Esophagus squamous epithelium (tissue), 5 donors: ENCODE measurements around the gene MRM3. TPM values are rescaled to one million over a fixed set of nuclear protein-coding genes. Genes with fewer than 3 reads are reported as not detected.
"Not testable (repeated sequence)": the region's sequence is repeated elsewhere in the genome, so short reads cannot be mapped to it uniquely, and the experiment has no call there.

Source experiments
- DNase-seq: peaks from one replicate; lab custom pipeline; 2025; lab: John Stamatoyannopoulos, UW
- H3K27ac ChIP-seq, 4 donors: fragments of 200-600 bp; sonication (generic); one replicate each; pipeline ENCODE4 v1.5.1; 2016 to 2019; ENCODE audit warnings: mild to moderate bottlenecking in 1 of 4
- H3K27me3 ChIP-seq, 4 donors: fragments of 200-600 bp; sonication (generic); 1 replicate in 3 of 4; 2 replicates in 1 of 4; pipeline versions ENCODE4 v1.5.1 to v1.6.0; 2017 to 2021; ENCODE audit warnings: antibody characterized with exemption in 1 of 4
- H3K36me3 ChIP-seq, 3 donors: fragments of 200-600 bp; sonication (generic); one replicate each; pipeline ENCODE4 v1.5.1; 2016 to 2019
- H3K4me1 ChIP-seq, 3 donors: fragments of 200-600 bp; sonication (generic); one replicate each; pipeline ENCODE4 v1.5.1; 2017 to 2019
- H3K4me3 ChIP-seq, 4 donors: fragments of 200-600 bp; sonication (generic); 1 replicate in 3 of 4; 2 replicates in 1 of 4; pipeline ENCODE4 v1.5.1; 2016 to 2019; ENCODE audit warnings: mild to moderate bottlenecking in 2 of 4, moderate library complexity in 1 of 4
- H3K9me3 ChIP-seq, 3 donors: fragments of 200-600 bp; sonication (generic); one replicate each; pipeline ENCODE4 v1.5.1; 2016 to 2019
- CTCF ChIP-seq, 6 experiments: fragments of 450-650 bp in 4 of 6; fragments of 200-600 bp in 2 of 6; sonication (generic) in 2 of 6; IDR thresholded peaks; one replicate each; pipeline ENCODE4 v1.5.1; 2016 to 2019; ENCODE audit warnings: antibody characterized with exemption in 6 of 6, mild to moderate bottlenecking in 4 of 6, moderate library complexity in 4 of 6
- POLR2A ChIP-seq, 4 donors: fragments of 450-650 bp; IDR thresholded peaks; one replicate each; pipeline ENCODE4 v1.6.1; 2017; ENCODE audit warnings: antibody characterized with exemption in 4 of 4, mild to moderate bottlenecking in 4 of 4, moderate library complexity in 3 of 4
- WGBS, 2 donors: methylation state at CpG; one replicate each; pipeline ENCODE4 v1.1.5; 2018; 5-methylcytosine and 5-hydroxymethylcytosine counted together
- intact Hi-C: fragments of 100-400 bp; cut with DNase I; formaldehyde crosslinking; loops from one replicate; pipeline ENCODE4 v1.15.0; 2022
- total RNA-seq, 4 donors: library from RNA; depleted of rRNA; stranded (reverse); fragments of >200 nt; gene quantifications; one replicate each; pipeline ENCODE4 v1.1.0, GENCODE V29; 2016
- donor health status: DM: yes; HTN: yes; CAD: no.

MRM3 gene
- total RNA-seq, 4 donors from 2014 or later = 15.7 to 25.7 (median 18.7) TPM

DNA sequence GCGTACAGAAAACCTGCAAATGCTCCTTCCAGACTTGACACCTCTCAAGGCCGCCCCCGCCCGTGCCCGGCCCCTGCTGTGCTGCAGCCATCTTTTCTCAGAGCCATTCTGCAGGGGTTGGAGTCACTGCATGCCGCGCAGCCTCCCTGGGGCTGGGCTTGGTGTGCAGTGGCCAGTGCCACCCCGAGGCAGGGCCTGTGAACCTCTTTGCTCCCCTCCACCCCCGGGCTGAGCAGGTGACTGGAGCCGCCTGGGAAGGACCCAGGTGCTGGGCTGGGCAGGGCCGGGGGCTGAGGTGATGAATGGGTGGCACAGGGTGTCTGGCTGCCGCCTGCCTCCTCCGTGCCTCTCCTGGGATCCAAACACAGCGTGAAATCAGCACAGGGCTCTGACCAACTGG is 20.3 kb downstream of the MRM3 start:
- TF ChIP-seq POLR2A (IDR thresholded peaks at IDR 0.05) (no peak), CTCF (IDR thresholded peaks at IDR 0.05) (no peak)
- 96 to 100% methylated on average over 4 to 5 of the region's 14 CpGs for WGBS, 2 donors
- peaks cover 0 to 82% (median 5%) of the 10 kb centered on the region in 3 donors for H3K36me3 ChIP-seq
- DNase-seq = no peak
- no peaks in the 10 kb centered on the region for H3K27me3 ChIP-seq
- H3K27ac ChIP-seq = no peak overlapping the region
- no peaks in the 10 kb centered on the region for H3K9me3 ChIP-seq
- H3K4me1 ChIP-seq = no peaks in the 10 kb centered on the region
- intact Hi-C loops = no loop called here
- H3K4me3 ChIP-seq = no peak overlapping the region

DNA sequence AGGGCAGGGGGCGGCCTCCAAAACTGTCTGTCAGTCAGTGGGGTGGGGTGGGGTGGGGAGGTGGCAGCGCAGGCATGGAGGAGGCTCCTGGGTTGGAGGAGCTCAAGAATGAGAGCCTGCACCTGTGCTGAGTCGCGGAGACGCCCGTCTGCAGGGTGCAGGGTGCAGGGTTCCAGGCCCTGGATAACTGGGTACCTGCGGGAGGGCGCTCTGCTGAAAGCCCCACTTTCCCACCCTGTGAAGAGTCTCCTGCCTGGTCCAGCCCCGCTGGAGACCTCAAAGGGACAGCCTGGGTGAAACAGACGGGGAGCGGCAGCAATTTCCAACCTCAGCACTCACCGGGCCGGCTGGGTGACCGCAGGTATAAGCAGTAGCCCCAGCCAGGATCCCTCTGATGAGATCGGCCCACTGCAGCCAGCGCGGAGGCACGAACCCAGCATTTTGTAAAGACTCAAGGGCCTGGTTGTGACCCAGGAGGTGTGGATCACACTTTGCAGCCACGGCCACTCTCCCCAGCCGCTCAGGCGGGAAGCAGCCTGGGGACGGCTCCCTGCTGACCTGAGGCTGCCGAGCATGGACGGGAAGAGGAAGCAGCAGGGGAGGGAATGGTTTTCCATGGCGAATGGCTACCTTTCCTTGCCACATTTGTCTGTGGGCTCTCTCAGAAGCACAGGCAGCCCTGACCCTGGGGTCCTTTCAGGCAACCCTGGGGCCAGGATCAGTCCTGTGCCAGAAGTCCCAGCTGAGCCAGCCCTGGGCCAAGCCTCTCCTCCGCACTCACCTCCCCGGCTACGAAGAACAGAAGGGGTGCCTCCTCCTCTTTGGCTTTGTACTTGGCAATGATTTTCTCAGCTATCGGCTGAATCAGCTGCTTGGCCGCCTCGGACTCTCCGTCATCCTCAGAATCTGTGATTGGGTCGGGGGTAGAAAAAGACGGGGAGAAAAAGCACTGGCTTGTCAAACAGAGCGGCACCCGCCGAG is 21.0 kb downstream of the MRM3 start:
- H3K9me3 ChIP-seq = no peaks in the 10 kb centered on the region
- H3K4me1 ChIP-seq = no peaks in the 10 kb centered on the region
- no peak overlapping the region for H3K27ac ChIP-seq
- WGBS, 2 donors = 86 to 93% methylated on average over 8 to 24 of the region's 37 CpGs
- intact Hi-C loops = no loop called here
- no peak overlapping the region for H3K4me3 ChIP-seq
- no peak for DNase-seq
- H3K27me3 ChIP-seq = no peaks in the 10 kb centered on the region
- TF ChIP-seq CTCF (IDR thresholded peaks at IDR 0.05) = no peak
- no peak for TF ChIP-seq POLR2A (IDR thresholded peaks at IDR 0.05)
- H3K36me3 ChIP-seq = peaks cover 0 to 89% (median 5%) of the 10 kb centered on the region in 3 donors

- H3K4me1 ChIP-seq = no peaks in the 10 kb centered on the region
- no peak overlapping the region for H3K27ac ChIP-seq
- TF ChIP-seq POLR2A (IDR thresholded peaks at IDR 0.05) (no peak), CTCF (IDR thresholded peaks at IDR 0.05) (no peak)
- H3K27me3 ChIP-seq = no peaks in the 10 kb centered on the region
- H3K36me3 ChIP-seq = peaks cover 0 to 87% (median 5%) of the 10 kb centered on the region in 3 donors
- H3K9me3 ChIP-seq = no peaks in the 10 kb centered on the region
- H3K4me3 ChIP-seq = no peak overlapping the region
- intact Hi-C loops = no loop called here
- WGBS, 2 donors = 82 to 95% methylated on average over 6 to 8 of the region's 41 CpGs
- no peak for DNase-seq
Observed at GRCh38 chr17:804541-805435, 22.6 kb downstream of the MRM3 start.

DNA sequence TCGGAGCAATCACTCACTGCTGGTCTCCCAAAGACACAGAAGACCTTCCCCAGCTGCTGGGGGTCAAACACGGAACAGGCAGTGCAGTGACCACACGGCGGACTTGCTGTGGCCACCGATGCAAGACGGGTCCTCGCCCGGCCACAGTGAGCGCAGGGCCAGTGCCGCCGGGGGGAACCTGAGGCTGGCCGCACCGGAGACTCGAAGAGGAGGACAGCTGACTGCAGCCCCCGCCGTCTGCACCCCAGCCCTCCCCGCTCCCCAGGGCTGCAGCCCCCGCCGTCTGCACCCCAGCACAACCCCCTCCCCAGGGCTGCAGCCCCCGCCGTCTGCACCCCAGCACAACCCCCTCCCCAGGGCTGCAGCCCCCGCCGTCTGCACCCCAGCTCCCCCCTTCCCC is 23.7 kb downstream of the MRM3 start:
- DNase-seq, H3K9me3 ChIP-seq, H3K4me3 ChIP-seq, H3K27ac ChIP-seq, H3K27me3 ChIP-seq, intact Hi-C loops, H3K4me1 ChIP-seq: not testable (repeated sequence)
- 71 to 100% methylated on average over 1 to 5 of the region's 23 CpGs for WGBS, 2 donors
- H3K36me3 ChIP-seq = peaks cover 0 to 81% (median 0%) of the 10 kb centered on the region in 3 donors

DNA sequence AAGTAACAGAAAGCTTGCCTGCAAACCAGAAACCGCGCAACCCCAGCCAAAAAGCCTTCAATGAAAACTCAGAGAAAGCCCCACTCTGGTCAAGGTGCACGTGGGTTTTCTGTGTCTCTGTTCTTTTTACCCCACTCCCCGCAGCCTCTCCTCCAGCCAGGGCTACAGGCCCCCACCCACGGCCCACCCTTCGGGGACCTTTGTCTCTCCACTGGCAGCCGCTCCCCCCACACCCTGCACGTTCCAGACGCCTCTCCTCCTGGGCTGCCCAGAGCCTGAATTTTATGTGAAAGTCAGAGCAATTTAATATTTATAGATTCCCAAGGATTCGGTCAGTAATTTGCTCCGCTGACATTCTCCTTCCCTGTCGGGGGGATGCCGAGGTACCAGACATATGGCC is 24.2 kb downstream of the MRM3 start:
- Histone ChIP-seq H3K36me3 (peaks cover 0 to 78% (median 0%) of the 10 kb centered on the region in 3 donors), H3K4me3 (no peak overlapping the region), H3K4me1 (no peaks in the 10 kb centered on the region), H3K9me3 (no peaks in the 10 kb centered on the region), H3K27ac (no peak overlapping the region), H3K27me3 (no peaks in the 10 kb centered on the region)
- 77 to 85% methylated on average over 9 to 11 of the region's 13 CpGs for WGBS, 2 donors
- no peak for TF ChIP-seq CTCF (IDR thresholded peaks at IDR 0.05)
- no peak for TF ChIP-seq POLR2A (IDR thresholded peaks at IDR 0.05)
- intact Hi-C loops = no loop called here
- no peak for DNase-seq
